GM23338 (cell line): ENCODE results near the gene BTN2A1. TPM values are rescaled to one million over a fixed set of nuclear protein-coding genes. Genes with fewer than 3 reads are reported as not detected.

Experiments used
- ATAC-seq: fragments of 200-7000 bp; cut with Tn5 transposase; 3 replicates; pipeline ENCODE4 v1.9.1; 2020
- DNase-seq: peaks from one replicate; pipeline ENCODE4 v3.0.0-alpha.2; 2015; ENCODE audit warnings: low spot score
- H2AFZ ChIP-seq: fragments of 200-600 bp; sonication (generic); 2 replicates; pipeline ENCODE4 v1.8.0; 2016; ENCODE audit warnings: antibody characterized with exemption, mild to moderate bottlenecking, moderate library complexity
- H3F3A ChIP-seq: fragments of 200-600 bp; sonication (generic); replicated peaks from 2 replicates; pipeline ENCODE4 v1.8.0; 2017; ENCODE audit warnings: antibody characterized with exemption, mixed run types, low read depth
- H3K27ac ChIP-seq: fragments of 200-600 bp; sonication (generic); 2 replicates; pipeline ENCODE4 v1.6.1; 2016; ENCODE audit warnings: low read depth
- H3K27me3 ChIP-seq: fragments of 200-600 bp; sonication (generic); 2 replicates; pipeline ENCODE4 v1.8.0; 2016; ENCODE audit warnings: mild to moderate bottlenecking, mixed run types, moderate library complexity; ENCODE audit not compliant: insufficient read depth
- H3K36me3 ChIP-seq: fragments of 200-600 bp; sonication (generic); 2 replicates; pipeline ENCODE4 v1.8.0; 2016; ENCODE audit warnings: mild to moderate bottlenecking; ENCODE audit not compliant: insufficient read depth
- H3K4me1 ChIP-seq: fragments of 200-600 bp; sonication (generic); 2 replicates; pipeline ENCODE4 v1.8.0; 2016; ENCODE audit warnings: mild to moderate bottlenecking, moderate library complexity; ENCODE audit not compliant: insufficient read depth
- H3K4me2 ChIP-seq: fragments of 200-600 bp; sonication (generic); 2 replicates; pipeline ENCODE4 v1.7.1; 2017; ENCODE audit warnings: mixed run types
- H3K4me3 ChIP-seq: fragments of 200-600 bp; sonication (generic); 2 replicates; pipeline ENCODE4 v1.6.1; 2016; ENCODE audit warnings: mixed run types
- H3K79me2 ChIP-seq: fragments of 200-600 bp; sonication (generic); replicated peaks from 2 replicates; pipeline ENCODE4 v1.8.0; 2017; ENCODE audit warnings: mild to moderate bottlenecking; ENCODE audit not compliant: insufficient read depth
- H3K9me2 ChIP-seq: fragments of 200-600 bp; sonication (generic); 2 replicates; pipeline ENCODE4 v1.8.0; 2017; ENCODE audit not compliant: insufficient read depth
- H4K20me1 ChIP-seq: fragments of 200-600 bp; sonication (generic); replicated peaks from 2 replicates; pipeline ENCODE4 v1.8.0; 2017; ENCODE audit warnings: mild to moderate bottlenecking; ENCODE audit not compliant: insufficient read depth
- H3K27ac Mint-ChIP-seq: 2 replicates; pipeline ENCODE4 v1.8.0; 2020; ENCODE audit warnings: inconsistent platforms, mild to moderate bottlenecking, moderate library complexity, mixed read lengths
- H3K27me3 Mint-ChIP-seq: 3 replicates; pipeline ENCODE4 v1.8.0; 2022; ENCODE audit warnings: low read depth, mild to moderate bottlenecking, moderate library complexity, mixed read lengths, inconsistent platforms; ENCODE audit not compliant: insufficient read depth, poor library complexity
- H3K36me3 Mint-ChIP-seq: 3 replicates; pipeline ENCODE4 v1.8.0; 2021; ENCODE audit warnings: low read depth, mild to moderate bottlenecking, inconsistent platforms, moderate library complexity, mixed read lengths
- H3K4me1 Mint-ChIP-seq: 3 replicates; pipeline ENCODE4 v1.8.0; 2020; ENCODE audit warnings: mild to moderate bottlenecking, inconsistent platforms, mixed read lengths
- H3K4me3 Mint-ChIP-seq: 3 replicates; pipeline ENCODE4 v1.8.0; 2021; ENCODE audit warnings: moderate library complexity, mild to moderate bottlenecking, inconsistent platforms, mixed read lengths
- H3K9me3 Mint-ChIP-seq: 3 replicates; pipeline ENCODE4 v1.8.0; 2020; ENCODE audit warnings: moderate library complexity, mild to moderate bottlenecking, inconsistent platforms, mixed read lengths
- CREB1 ChIP-seq: fragments of 250-450 bp; sonication (Bioruptor Pico); IDR thresholded peaks from 2 replicates; pipeline ENCODE4 v1.5.0; 2020; ENCODE audit warnings: low read depth, mild to moderate bottlenecking, moderate library complexity
- EZH2 ChIP-seq: fragments of 200-600 bp; sonication (generic); IDR thresholded peaks from one replicate; pipeline ENCODE4 v1.8.0; 2017; ENCODE audit warnings: antibody characterized with exemption, mild to moderate bottlenecking, low read depth; ENCODE audit not compliant: unreplicated experiment
- EZH2phosphoT487 ChIP-seq: fragments of 200-600 bp; sonication (generic); IDR thresholded peaks from one replicate; pipeline ENCODE4 v1.8.1; 2018; ENCODE audit warnings: antibody characterized with exemption; ENCODE audit not compliant: unreplicated experiment
- JUNB ChIP-seq: IDR thresholded peaks from one replicate; pipeline ENCODE4 v1.6.1; 2016; ENCODE audit warnings: antibody characterized with exemption; ENCODE audit not compliant: unreplicated experiment
- NANOG ChIP-seq: IDR thresholded peaks from 2 replicates; pipeline ENCODE4 v1.6.1; 2016; ENCODE audit warnings: antibody characterized with exemption, borderline replicate concordance
- POLR2AphosphoS5 ChIP-seq: IDR thresholded peaks from 2 replicates; pipeline ENCODE4 v1.6.1; 2016; ENCODE audit warnings: antibody characterized with exemption, low read depth
- ZNF114 ChIP-seq: fragments of 250-450 bp; sonication (Bioruptor Pico); IDR thresholded peaks from 2 replicates; pipeline ENCODE4 v1.5.0; 2020; ENCODE audit warnings: mild to moderate bottlenecking, moderate library complexity
- ZNF331 ChIP-seq: fragments of 250-450 bp; sonication (Bioruptor Pico); IDR thresholded peaks from 2 replicates; pipeline ENCODE4 v1.5.0; 2020; ENCODE audit warnings: low read depth, mild to moderate bottlenecking, moderate library complexity
- polyA plus RNA-seq: library from polyadenylated mRNA; unstranded; fragments of >200 nt; fragmentation: Nextera tagmentation; extraction: Ambion mirVana; gene quantifications from 2 replicates; pipeline ENCODE4 v1.2.1, GENCODE V29; 2016
- total RNA-seq: library from RNA; depleted of rRNA; stranded (reverse); fragments of >200 nt; shearing (Covaris generic); gene quantifications from 2 replicates; pipeline ENCODE4 v1.2.3, GENCODE V29; 2014
- TF ChIP-seq, protein P1 (sequence below): IDR thresholded peaks from 2 replicates; pipeline ENCODE4 v1.6.1; 2016; ENCODE audit warnings: antibody characterized with exemption
- TF ChIP-seq, protein P2 (sequence below), 2 experiments: fragments of 200-600 bp in 1 of 2; sonication (generic) in 1 of 2; conservative IDR thresholded peaks; 2 replicates each; pipeline versions ENCODE4 v1.5.1 to v1.6.1; 2016 to 2017; ENCODE audit warnings: antibody characterized with exemption in 2 of 2, low read depth in 2 of 2, mild to moderate bottlenecking in 2 of 2, moderate library complexity in 1 of 2

BTN2A1 gene
- total and polyA plus RNA-seq, 2 experiments from 2014 or later = 6.3 to 7.0 TPM

DNA sequence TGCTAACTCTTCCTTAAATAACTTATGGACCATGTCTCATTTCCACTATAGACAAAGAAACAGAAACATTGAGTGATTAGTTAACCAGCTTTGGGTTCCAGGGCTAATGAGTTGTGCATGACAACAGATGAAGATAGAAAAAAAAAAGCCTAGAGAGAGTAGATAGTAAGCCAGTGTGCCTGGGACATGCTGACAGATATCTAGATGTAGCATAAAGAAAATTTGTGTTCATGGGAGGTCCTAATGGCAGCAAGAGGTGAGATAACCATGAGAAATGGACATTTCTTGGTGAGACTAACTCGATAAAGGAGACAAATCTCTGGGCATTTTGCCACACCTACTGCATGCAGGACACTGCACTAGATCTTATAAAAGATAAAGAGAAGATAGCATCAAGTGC, 20.2 kb upstream of the BTN2A1 start:
- no peak overlapping the region for H3K4me3 ChIP-seq
- H3K27ac ChIP-seq = no peak overlapping the region
- H3K27me3 ChIP-seq = no peaks in the 10 kb centered on the region
- Mint-ChIP-seq H3K36me3 (peaks cover 23% of the 10 kb centered on the region), H3K4me3 (no peak overlapping the region), H3K9me3 (peaks cover 19% of the 10 kb centered on the region), H3K27ac (no peak overlapping the region), H3K4me1 (no peaks in the 10 kb centered on the region), H3K27me3 (peaks cover 3% of the 10 kb centered on the region)
- peaks cover 4% of the 10 kb centered on the region; the same call in 1 of the 2 replicates for H3K9me2 ChIP-seq
- H2AFZ ChIP-seq = no peak overlapping the region
- H3K4me1 ChIP-seq = no peaks in the 10 kb centered on the region
- DNase-seq = no peak
- H4K20me1 ChIP-seq = no peaks in the 10 kb centered on the region
- no peak overlapping the region for H3K4me2 ChIP-seq
- H3F3A ChIP-seq = no peaks in the 10 kb centered on the region
- H3K79me2 ChIP-seq = no peaks in the 10 kb centered on the region
- no peak for ATAC-seq
- no peaks in the 10 kb centered on the region for H3K36me3 ChIP-seq
- TF ChIP-seq NANOG = no peak
- TF ChIP-seq POLR2AphosphoS5 = no peak
- TF ChIP-seq JUNB = no peak

DNA sequence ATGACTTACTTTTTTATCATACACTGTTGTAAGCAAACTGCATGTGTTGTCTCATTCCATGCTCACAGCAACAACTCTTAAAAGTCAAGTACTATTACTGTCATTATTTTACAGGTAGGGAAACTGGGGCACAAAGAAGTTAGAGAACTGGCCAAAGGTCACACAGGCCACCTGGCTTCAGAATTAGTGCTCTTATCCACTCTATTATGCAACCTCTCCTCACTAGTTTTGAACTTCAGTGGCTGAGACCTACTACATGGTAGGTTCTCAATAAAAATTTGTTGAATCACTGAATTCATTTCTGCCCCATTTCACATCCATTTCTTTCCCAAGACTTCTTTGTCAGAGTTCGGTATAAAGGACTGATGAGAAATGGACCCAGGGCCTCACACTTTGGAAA, 19.8 kb upstream of the BTN2A1 start:
- Histone ChIP-seq H3K79me2 (no peaks in the 10 kb centered on the region), H3K4me3 (no peak overlapping the region), H3F3A (no peaks in the 10 kb centered on the region), H4K20me1 (no peaks in the 10 kb centered on the region), H3K4me1 (no peaks in the 10 kb centered on the region), H3K36me3 (no peaks in the 10 kb centered on the region), H2AFZ (no peak overlapping the region), H3K27ac (no peak overlapping the region), H3K27me3 (no peaks in the 10 kb centered on the region), H3K9me2 (peaks cover 4% of the 10 kb centered on the region; the same call in 1 of the 2 replicates), H3K4me2 (no peak overlapping the region)
- Mint-ChIP-seq H3K36me3 (peaks cover 20% of the 10 kb centered on the region), H3K27me3 (peaks cover 3% of the 10 kb centered on the region), H3K4me3 (no peak overlapping the region), H3K4me1 (no peaks in the 10 kb centered on the region), H3K9me3 (peaks cover 19% of the 10 kb centered on the region), H3K27ac (no peak overlapping the region)
- ATAC-seq = no peak
- TF ChIP-seq EZH2 = no peak
- no peak for TF ChIP-seq ZNF114
- no peak for TF ChIP-seq JUNB
- no peak for TF ChIP-seq NANOG
- TF ChIP-seq ZNF331 = no peak
- TF ChIP-seq CREB1 (CRISPR knock-in tag) = no peak
- TF ChIP-seq, protein P1, sequence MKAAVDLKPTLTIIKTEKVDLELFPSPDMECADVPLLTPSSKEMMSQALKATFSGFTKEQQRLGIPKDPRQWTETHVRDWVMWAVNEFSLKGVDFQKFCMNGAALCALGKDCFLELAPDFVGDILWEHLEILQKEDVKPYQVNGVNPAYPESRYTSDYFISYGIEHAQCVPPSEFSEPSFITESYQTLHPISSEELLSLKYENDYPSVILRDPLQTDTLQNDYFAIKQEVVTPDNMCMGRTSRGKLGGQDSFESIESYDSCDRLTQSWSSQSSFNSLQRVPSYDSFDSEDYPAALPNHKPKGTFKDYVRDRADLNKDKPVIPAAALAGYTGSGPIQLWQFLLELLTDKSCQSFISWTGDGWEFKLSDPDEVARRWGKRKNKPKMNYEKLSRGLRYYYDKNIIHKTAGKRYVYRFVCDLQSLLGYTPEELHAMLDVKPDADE = no peak
- TF ChIP-seq POLR2AphosphoS5 = no peak
- no peak for TF ChIP-seq EZH2phosphoT487
- TF ChIP-seq, protein P2, sequence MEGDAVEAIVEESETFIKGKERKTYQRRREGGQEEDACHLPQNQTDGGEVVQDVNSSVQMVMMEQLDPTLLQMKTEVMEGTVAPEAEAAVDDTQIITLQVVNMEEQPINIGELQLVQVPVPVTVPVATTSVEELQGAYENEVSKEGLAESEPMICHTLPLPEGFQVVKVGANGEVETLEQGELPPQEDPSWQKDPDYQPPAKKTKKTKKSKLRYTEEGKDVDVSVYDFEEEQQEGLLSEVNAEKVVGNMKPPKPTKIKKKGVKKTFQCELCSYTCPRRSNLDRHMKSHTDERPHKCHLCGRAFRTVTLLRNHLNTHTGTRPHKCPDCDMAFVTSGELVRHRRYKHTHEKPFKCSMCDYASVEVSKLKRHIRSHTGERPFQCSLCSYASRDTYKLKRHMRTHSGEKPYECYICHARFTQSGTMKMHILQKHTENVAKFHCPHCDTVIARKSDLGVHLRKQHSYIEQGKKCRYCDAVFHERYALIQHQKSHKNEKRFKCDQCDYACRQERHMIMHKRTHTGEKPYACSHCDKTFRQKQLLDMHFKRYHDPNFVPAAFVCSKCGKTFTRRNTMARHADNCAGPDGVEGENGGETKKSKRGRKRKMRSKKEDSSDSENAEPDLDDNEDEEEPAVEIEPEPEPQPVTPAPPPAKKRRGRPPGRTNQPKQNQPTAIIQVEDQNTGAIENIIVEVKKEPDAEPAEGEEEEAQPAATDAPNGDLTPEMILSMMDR (conservative IDR thresholded peaks at IDR 0.05; ENCODE audit: low read depth in 2 of 2) = no peak
- no peak for DNase-seq
